ENCODE results near the gene SOD3. TPM values are rescaled to one million over a fixed set of nuclear protein-coding genes. Genes with fewer than 3 reads are reported as not detected.

SOD3 gene
- total and polyA plus RNA-seq, 9 of the 15 experiments (the other 6 are each of a cell fraction or from before 2014, with no cell fraction given), result 0.10 to 0.31 (median 0.24) TPM; not detected in 6

- peak; percentile 44; the same call in 1 of the 2 replicates for TF ChIP-seq REST (IDR thresholded peaks at IDR 0.05; ENCODE audit: borderline replicate concordance)
- no peak for TF ChIP-seq REST (CRISPR knock-in tag; IDR thresholded peaks at IDR 0.05; ENCODE audit: low read depth)
- no peak for TF ChIP-seq ETV6 (IDR thresholded peaks at IDR 0.05; ENCODE audit: borderline replicate concordance in 1 of 2, low read depth in 2 of 2, low read length in 1 of 2)
- TF ChIP-seq ETV6 (CRISPR knock-in tag; IDR thresholded peaks at IDR 0.05; ENCODE audit: borderline replicate concordance), result no peak
- peak; percentile 91 for TF ChIP-seq TOE1 (IDR thresholded peaks at IDR 0.05; ENCODE audit: borderline replicate concordance)
- no peak for TF ChIP-seq TOE1 (CRISPR knock-in tag; IDR thresholded peaks at IDR 0.05; ENCODE audit: borderline replicate concordance, low read depth)
- TF ChIP-seq CGGBP1 (CRISPR knock-in tag; IDR thresholded peaks at IDR 0.05), result no peak
- peak; percentile 87 for TF ChIP-seq ZNF316 (IDR thresholded peaks at IDR 0.05)
- peak; percentile 80 for TF ChIP-seq C11orf30 (IDR thresholded peaks at IDR 0.05; ENCODE audit: low read depth)
- 0 out of 2 replicates have a peak, but pooled peaks have one; percentile 31 for TF ChIP-seq BACH1 (tag; IDR thresholded peaks at IDR 0.05)
- TF ChIP-seq RAD21 (CRISPR knock-in tag; conservative IDR thresholded peaks at IDR 0.05 in 1 of 2, IDR thresholded peaks at IDR 0.05 in 1 of 2), result no peak
- TF ChIP-seq ATF3 (IDR thresholded peaks at IDR 0.05), result peak; percentile 41; the same call in 1 of the 2 replicates
- TF ChIP-seq ATF3 (CRISPR knock-in tag; conservative IDR thresholded peaks at IDR 0.05), result no peak
- 0 out of 2 replicates have a peak, but pooled peaks have one; percentile 20 for TF ChIP-seq ZEB2 (IDR thresholded peaks at IDR 0.05)
- peak; percentile 21; the same call in 1 of the 2 replicates for TF ChIP-seq CREM (IDR thresholded peaks at IDR 0.05; ENCODE audit: low read depth)
- 0 out of 2 replicates have a peak, but pooled peaks have one; percentile 11 for TF ChIP-seq STAT5A (IDR thresholded peaks at IDR 0.05; ENCODE audit: borderline replicate concordance, low read length)
- peak; percentile 71; the same call in 1 of the 2 replicates for TF ChIP-seq TEAD4 (IDR thresholded peaks at IDR 0.05; ENCODE audit: low read length)
- no peak for TF ChIP-seq TEAD4 (CRISPR knock-in tag; IDR thresholded peaks at IDR 0.05; ENCODE audit: borderline replicate concordance)
- peak; percentile 93 for TF ChIP-seq USF2 (CRISPR knock-in tag; IDR thresholded peaks at IDR 0.05)
- TF ChIP-seq L3MBTL2 (IDR thresholded peaks at IDR 0.05), result peak; percentile 65; the same call in 1 of the 2 replicates
These were observed 10.2 kb downstream of the SOD3 start (continued) for GRCh38 chr4:24805566-24805965.

Data from K562 (cell line).